Bronchial epithelial cell (primary cell): Measurements from ENCODE around the gene URB1. TPM values are rescaled to one million over a fixed set of nuclear protein-coding genes. Genes with fewer than 3 reads are reported as not detected.

Experiments used
- DNase-seq: peaks from one replicate; pipeline ENCODE4 v3.0.0-alpha.2; 2010; ENCODE audit warnings: low read depth
- FAIRE-seq: peaks from 2 replicates; lab custom pipeline; 2011; peaks lifted over from hg19 to GRCh38; lab: Jason Lieb, UNC
- H3K27me3 ChIP-seq: 2 replicates; pipeline ENCODE4 v1.5.1; 2011; ENCODE audit warnings: low read length; ENCODE audit not compliant: control insufficient read depth, insufficient read depth
- H3K36me3 ChIP-seq: 2 replicates; pipeline ENCODE4 v1.5.1; 2011; ENCODE audit warnings: low read length; ENCODE audit not compliant: control insufficient read depth, insufficient read depth
- H3K4me3 ChIP-seq: 2 replicates; pipeline ENCODE4 v1.5.1; 2011; ENCODE audit warnings: mild to moderate bottlenecking, low read depth, low read length, control low read depth
- CTCF ChIP-seq: IDR thresholded peaks from 2 replicates; pipeline ENCODE4 v1.5.1; 2011; ENCODE audit warnings: mild to moderate bottlenecking, moderate library complexity, low read length, control low read depth, inconsistent platforms; ENCODE audit not compliant: insufficient read depth, severe bottlenecking
- total RNA-seq: library from RNA; depleted of rRNA; stranded (reverse); fragments of >200 nt; gene quantifications from 2 replicates; pipeline ENCODE4 v1.2.1, GENCODE V29; 2014

The URB1 gene
- total RNA-seq, 1 donor from 2014 or later = 22.4 TPM

- Histone ChIP-seq H3K4me3 (no peak overlapping the region), H3K27me3 (no peaks in the 10 kb centered on the region), H3K36me3 (peaks cover 54% of the 10 kb centered on the region)
- no peak for TF ChIP-seq CTCF
- DNase-seq (no peak), FAIRE-seq (no peak)
These were observed 26.6 kb downstream of the URB1 start for GRCh38 chr21:32366191-32366590.

GRCh38 chr21:32364796-32365195, 28.0 kb downstream of the URB1 start:
- H3K4me3 ChIP-seq = no peak overlapping the region
- no peak for TF ChIP-seq CTCF
- FAIRE-seq (no peak), DNase-seq (no peak)
- no peaks in the 10 kb centered on the region for H3K27me3 ChIP-seq
- peaks cover 47% of the 10 kb centered on the region for H3K36me3 ChIP-seq

- no peaks in the 10 kb centered on the region for H3K27me3 ChIP-seq
- no peak for DNase-seq
- no peak for FAIRE-seq
- peaks cover 48% of the 10 kb centered on the region for H3K36me3 ChIP-seq
- TF ChIP-seq CTCF = no peak
- H3K4me3 ChIP-seq = no peak overlapping the region
These were observed 28.4 kb downstream of the URB1 start for GRCh38 chr21:32364387-32364786.

GRCh38 chr21:32360401-32360975, 32.3 kb downstream of the URB1 start:
- Histone ChIP-seq H3K27me3 (no peaks in the 10 kb centered on the region), H3K36me3 (peaks cover 51% of the 10 kb centered on the region), H3K4me3 (no peak overlapping the region)
- TF ChIP-seq CTCF = no peak
- DNase-seq (peak; percentile 78), FAIRE-seq (peak; percentile 47)

- peak; percentile 83 for FAIRE-seq
- peaks cover 48% of the 10 kb centered on the region for H3K36me3 ChIP-seq
- DNase-seq = no peak
- TF ChIP-seq CTCF = peak; percentile 57
- no peaks in the 10 kb centered on the region for H3K27me3 ChIP-seq
- no peak overlapping the region for H3K4me3 ChIP-seq
These were observed 33.0 kb downstream of the URB1 start for GRCh38 chr21:32359719-32360260.
